ENCODE data around the gene INO80C.

INO80C gene

GRCh38 chr18:35517715-35518114, 20.0 kb upstream of the INO80C start:
- intact Hi-C loops (cut with micrococcal nuclease), result no loop called here
- no peak overlapping the region for H3K4me3 Mint-ChIP-seq
- peaks cover 14% of the 10 kb centered on the region for H3K4me1 Mint-ChIP-seq (ENCODE audit: low read depth)
- H3K9me3 Mint-ChIP-seq, result no peaks in the 10 kb centered on the region
- H3K27ac Mint-ChIP-seq, result no peak overlapping the region
- H3K36me3 Mint-ChIP-seq (ENCODE audit: low read depth), result no peaks in the 10 kb centered on the region
- H3K27me3 Mint-ChIP-seq, result no peaks in the 10 kb centered on the region

DNA sequence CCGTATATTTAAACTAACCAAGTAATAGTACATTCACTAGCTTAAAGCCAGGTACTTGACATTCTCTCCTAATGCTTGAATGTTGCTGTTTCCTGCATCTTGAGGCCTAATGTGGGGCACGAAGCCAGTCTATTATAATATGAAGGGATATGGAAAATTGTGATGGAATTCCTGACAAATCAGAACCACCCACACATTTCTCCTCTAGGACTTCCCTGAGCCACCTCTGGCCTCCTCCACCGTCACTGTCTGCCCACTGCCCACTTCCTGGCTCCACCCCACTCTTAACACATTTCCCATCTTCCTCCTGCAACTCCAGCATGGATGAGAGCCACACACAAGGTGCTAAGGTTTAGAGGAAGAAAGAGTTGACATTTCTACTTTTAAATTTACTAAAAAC, 19.0 kb upstream of the INO80C start:
- peaks cover 16% of the 10 kb centered on the region for H3K4me1 Mint-ChIP-seq (ENCODE audit: low read depth)
- no peak overlapping the region for H3K4me3 Mint-ChIP-seq
- H3K36me3 Mint-ChIP-seq (ENCODE audit: low read depth), result no peaks in the 10 kb centered on the region
- intact Hi-C loops (cut with micrococcal nuclease), result no loop called here
- no peak overlapping the region for H3K27ac Mint-ChIP-seq
- no peaks in the 10 kb centered on the region for H3K27me3 Mint-ChIP-seq
- no peaks in the 10 kb centered on the region for H3K9me3 Mint-ChIP-seq

DNA sequence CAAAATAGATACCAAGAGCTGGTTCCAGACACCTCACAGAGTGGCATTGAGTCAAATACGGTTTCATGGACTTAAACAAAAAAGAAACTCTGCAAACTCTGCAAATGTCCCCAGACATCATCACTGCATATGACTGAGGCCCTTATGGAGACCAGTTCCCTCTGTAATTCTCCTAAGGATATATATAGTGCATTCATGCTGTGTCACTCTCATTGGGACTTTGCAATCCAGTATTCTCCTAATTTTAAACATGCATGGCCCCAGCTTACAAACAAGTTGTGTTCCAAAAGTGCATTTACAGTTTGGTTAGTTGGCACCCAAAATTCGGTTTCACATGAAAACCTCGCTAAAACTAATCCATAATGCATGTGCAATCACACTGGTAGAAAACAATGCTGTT, 18.6 kb upstream of the INO80C start:
- peaks cover 20% of the 10 kb centered on the region for H3K4me1 Mint-ChIP-seq (ENCODE audit: low read depth)
- H3K27ac Mint-ChIP-seq, result no peak overlapping the region
- no peak overlapping the region for H3K4me3 Mint-ChIP-seq
- H3K36me3 Mint-ChIP-seq (ENCODE audit: low read depth), result no peaks in the 10 kb centered on the region
- H3K9me3 Mint-ChIP-seq, result no peaks in the 10 kb centered on the region
- intact Hi-C loops (cut with micrococcal nuclease), result no loop called here
- no peaks in the 10 kb centered on the region for H3K27me3 Mint-ChIP-seq

- Mint-ChIP-seq H3K36me3 (ENCODE audit: low read depth) (no peaks in the 10 kb centered on the region), H3K9me3 (no peaks in the 10 kb centered on the region), H3K27ac (no peak overlapping the region), H3K27me3 (no peaks in the 10 kb centered on the region), H3K4me3 (no peak overlapping the region), H3K4me1 (ENCODE audit: low read depth) (peaks cover 23% of the 10 kb centered on the region)
- intact Hi-C loops (cut with micrococcal nuclease), result no loop called here
These were observed 17.8 kb upstream of the INO80C start for GRCh38 chr18:35515460-35516130.

DNA sequence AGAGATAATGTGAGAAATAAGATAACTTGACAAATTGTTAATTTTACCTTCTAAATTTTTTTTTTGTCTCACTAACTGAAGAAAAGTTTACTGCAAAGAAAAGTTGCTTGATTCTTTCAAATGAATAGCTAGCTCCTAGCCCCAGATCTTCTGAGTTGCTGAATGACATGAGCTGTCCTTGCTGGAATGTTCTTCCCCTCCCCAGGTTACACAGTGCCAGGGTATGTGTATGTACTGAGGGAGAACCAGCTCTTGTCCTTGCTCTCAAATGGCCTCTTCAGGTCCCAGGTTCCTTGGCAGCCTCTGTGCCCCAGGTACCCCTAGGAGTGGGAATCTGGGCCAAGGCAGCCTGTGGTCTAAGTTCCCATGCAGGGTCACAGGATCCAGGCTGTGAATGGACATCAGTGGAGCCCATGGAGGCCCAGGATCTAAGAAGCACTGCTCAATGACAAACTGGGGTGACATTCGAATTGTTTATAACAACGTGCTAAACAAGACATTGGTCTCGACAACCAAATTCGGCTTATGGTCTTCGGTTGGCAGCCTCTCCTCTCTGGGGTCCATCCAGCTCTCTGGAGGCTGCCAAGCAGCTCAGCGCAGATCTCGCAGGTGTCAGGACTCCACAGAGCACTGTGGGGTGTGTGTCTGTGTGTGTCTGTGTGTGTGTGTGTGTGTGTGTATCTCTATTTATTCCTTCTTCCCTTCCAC, 17.1 kb upstream of the INO80C start:
- Mint-ChIP-seq H3K4me1 (ENCODE audit: low read depth) (peaks cover 23% of the 10 kb centered on the region), H3K27me3 (no peaks in the 10 kb centered on the region), H3K9me3 (no peaks in the 10 kb centered on the region), H3K27ac (no peak overlapping the region), H3K4me3 (no peak overlapping the region), H3K36me3 (ENCODE audit: low read depth) (no peaks in the 10 kb centered on the region)
- intact Hi-C loops (cut with micrococcal nuclease), result no loop called here

GRCh38 chr18:35514283-35514682, 16.5 kb upstream of the INO80C start:
- intact Hi-C loops (cut with micrococcal nuclease), result no loop called here
- H3K27ac Mint-ChIP-seq, result no peak overlapping the region
- H3K36me3 Mint-ChIP-seq (ENCODE audit: low read depth), result no peaks in the 10 kb centered on the region
- H3K27me3 Mint-ChIP-seq, result no peaks in the 10 kb centered on the region
- no peak overlapping the region for H3K4me3 Mint-ChIP-seq
- no peaks in the 10 kb centered on the region for H3K9me3 Mint-ChIP-seq
- peaks cover 19% of the 10 kb centered on the region for H3K4me1 Mint-ChIP-seq (ENCODE audit: low read depth)

DNA sequence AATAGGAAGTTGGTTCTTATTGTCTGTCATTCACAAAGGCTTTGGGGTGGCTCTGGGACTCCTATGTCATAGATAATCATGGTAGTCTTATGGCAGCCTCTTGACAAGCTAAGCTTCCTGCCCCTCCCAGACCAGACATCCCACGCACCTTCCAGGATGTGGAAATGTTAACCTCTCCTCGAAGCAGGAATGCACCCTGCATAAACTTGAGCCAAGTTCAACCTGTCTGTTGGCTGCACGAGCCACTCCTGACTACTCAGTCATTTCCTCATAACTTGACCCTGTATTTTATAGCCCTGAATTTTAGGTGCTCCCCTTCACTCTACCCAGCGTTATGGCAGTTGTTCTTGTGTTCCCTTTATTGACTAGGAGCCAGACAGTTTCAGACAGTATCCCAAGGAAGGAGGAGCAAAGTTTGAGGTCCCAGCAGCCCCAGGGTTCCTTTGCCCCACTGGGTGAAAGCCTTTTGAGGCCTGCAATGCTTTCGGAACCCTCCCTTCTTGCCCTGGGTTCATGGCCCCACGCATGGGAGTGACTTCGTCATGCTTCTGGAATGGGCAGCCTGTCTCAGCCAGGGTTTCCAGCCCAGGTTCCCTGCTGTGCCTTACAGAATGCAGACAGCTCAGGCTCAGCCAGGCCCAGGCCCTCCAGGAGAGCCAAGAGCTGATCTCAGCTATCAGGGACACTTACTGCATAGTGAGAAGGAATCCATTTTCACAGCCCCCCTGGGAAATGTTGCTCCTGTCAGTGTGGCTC, 15.6 kb upstream of the INO80C start:
- intact Hi-C loops (cut with micrococcal nuclease), result no loop called here

GRCh38 chr18:35512761-35513160, 15.0 kb upstream of the INO80C start:
- H3K4me3 Mint-ChIP-seq, result no peak overlapping the region
- no peaks in the 10 kb centered on the region for H3K9me3 Mint-ChIP-seq
- intact Hi-C loops (cut with micrococcal nuclease), result no loop called here
- H3K27ac Mint-ChIP-seq, result no peak overlapping the region
- H3K4me1 Mint-ChIP-seq (ENCODE audit: low read depth), result peaks cover 14% of the 10 kb centered on the region
- H3K27me3 Mint-ChIP-seq, result no peaks in the 10 kb centered on the region
- H3K36me3 Mint-ChIP-seq (ENCODE audit: low read depth), result no peaks in the 10 kb centered on the region

More for the DNA sequence above, 15.6 kb upstream of the INO80C start:
- no peaks in the 10 kb centered on the region for H3K9me3 Mint-ChIP-seq
- no peaks in the 10 kb centered on the region for H3K27me3 Mint-ChIP-seq
- H3K27ac Mint-ChIP-seq, result no peak overlapping the region
- no peak overlapping the region for H3K4me3 Mint-ChIP-seq
- H3K36me3 Mint-ChIP-seq (ENCODE audit: low read depth), result no peaks in the 10 kb centered on the region
- H3K4me1 Mint-ChIP-seq (ENCODE audit: low read depth), result peaks cover 14% of the 10 kb centered on the region

GRCh38 chr18:35511833-35512232, 14.1 kb upstream of the INO80C start:
- intact Hi-C loops (cut with micrococcal nuclease), result no loop called here
- Mint-ChIP-seq H3K9me3 (no peaks in the 10 kb centered on the region), H3K4me1 (ENCODE audit: low read depth) (peaks cover 11% of the 10 kb centered on the region), H3K27me3 (no peaks in the 10 kb centered on the region), H3K36me3 (ENCODE audit: low read depth) (no peaks in the 10 kb centered on the region), H3K27ac (no peak overlapping the region), H3K4me3 (no peak overlapping the region)

GRCh38 chr18:35511428-35511827, 13.7 kb upstream of the INO80C start:
- Mint-ChIP-seq H3K27ac (no peak overlapping the region), H3K4me1 (ENCODE audit: low read depth) (peaks cover 9% of the 10 kb centered on the region), H3K4me3 (no peak overlapping the region), H3K9me3 (no peaks in the 10 kb centered on the region), H3K36me3 (ENCODE audit: low read depth) (no peaks in the 10 kb centered on the region), H3K27me3 (no peaks in the 10 kb centered on the region)
- intact Hi-C loops (cut with micrococcal nuclease), result no loop called here

DNA sequence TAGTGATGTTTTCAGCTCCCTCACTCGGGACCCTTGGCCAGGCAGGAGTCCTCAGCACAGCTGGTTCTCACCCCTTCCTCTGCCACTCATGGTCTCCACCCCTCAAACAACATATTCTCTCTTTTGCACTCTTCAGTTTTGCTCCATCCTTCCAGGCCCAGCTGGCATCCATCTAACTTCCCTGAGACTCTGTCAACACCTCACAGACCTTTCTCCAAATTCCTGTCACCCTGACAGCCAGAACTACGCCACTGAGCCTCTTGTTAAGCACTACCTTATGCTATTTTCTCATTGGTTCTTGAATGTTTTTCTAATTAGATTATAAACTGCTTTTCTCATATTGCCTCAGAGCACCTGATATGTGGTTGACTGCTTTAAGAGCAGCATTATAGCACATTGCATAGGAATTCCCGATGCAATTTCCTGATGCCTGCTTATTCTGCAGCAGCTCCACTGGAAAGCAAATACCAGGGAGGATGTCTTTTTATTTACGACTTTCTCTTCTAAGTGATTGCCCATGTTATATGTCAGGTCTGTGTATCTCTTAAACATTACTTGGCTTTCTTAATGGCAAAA, 12.4 kb upstream of the INO80C start:
- no peaks in the 10 kb centered on the region for H3K36me3 Mint-ChIP-seq (ENCODE audit: low read depth)
- no peaks in the 10 kb centered on the region for H3K9me3 Mint-ChIP-seq
- H3K27ac Mint-ChIP-seq, result no peak overlapping the region
- peaks cover 9% of the 10 kb centered on the region for H3K4me1 Mint-ChIP-seq (ENCODE audit: low read depth)
- intact Hi-C loops (cut with micrococcal nuclease), result no loop called here
- no peak overlapping the region for H3K4me3 Mint-ChIP-seq
- peaks cover 2% of the 10 kb centered on the region for H3K27me3 Mint-ChIP-seq

- Mint-ChIP-seq H3K27ac (no peak overlapping the region), H3K9me3 (no peaks in the 10 kb centered on the region), H3K36me3 (ENCODE audit: low read depth) (no peaks in the 10 kb centered on the region), H3K27me3 (peaks cover 2% of the 10 kb centered on the region), H3K4me3 (no peak overlapping the region), H3K4me1 (ENCODE audit: low read depth) (peaks cover 9% of the 10 kb centered on the region)
- intact Hi-C loops (cut with micrococcal nuclease), result no loop called here
These were observed 11.1 kb upstream of the INO80C start for GRCh38 chr18:35508746-35509338.

DNA sequence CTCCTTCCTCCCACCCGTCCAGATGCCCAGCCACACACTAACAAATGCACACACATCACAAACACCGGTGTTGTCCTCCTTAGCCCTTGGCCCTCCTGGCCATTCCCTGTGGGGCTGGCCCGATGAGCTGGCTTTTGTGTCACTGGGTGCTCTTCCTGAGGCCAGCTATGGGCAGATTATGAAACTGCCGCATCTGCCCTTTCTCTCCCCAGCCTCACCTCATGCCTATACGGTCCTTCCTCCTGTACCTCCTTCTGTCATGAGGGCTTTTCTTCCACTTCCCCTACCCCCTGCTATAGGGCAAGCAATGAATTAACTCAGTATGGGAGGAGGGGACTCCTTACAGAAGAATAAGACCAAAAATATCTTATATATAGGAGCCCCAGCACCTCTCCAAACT, 10.3 kb upstream of the INO80C start:
- intact Hi-C loops (cut with micrococcal nuclease), result no loop called here
- Mint-ChIP-seq H3K4me1 (ENCODE audit: low read depth) (peaks cover 9% of the 10 kb centered on the region), H3K27ac (no peak overlapping the region), H3K27me3 (peaks cover 2% of the 10 kb centered on the region), H3K4me3 (no peak overlapping the region), H3K9me3 (no peaks in the 10 kb centered on the region), H3K36me3 (ENCODE audit: low read depth) (no peaks in the 10 kb centered on the region)

- H3K27me3 Mint-ChIP-seq, result peaks cover 2% of the 10 kb centered on the region
- H3K4me3 Mint-ChIP-seq, result no peak overlapping the region
- no peaks in the 10 kb centered on the region for H3K36me3 Mint-ChIP-seq (ENCODE audit: low read depth)
- no peaks in the 10 kb centered on the region for H3K9me3 Mint-ChIP-seq
- peaks cover 10% of the 10 kb centered on the region for H3K4me1 Mint-ChIP-seq (ENCODE audit: low read depth)
- intact Hi-C loops (cut with micrococcal nuclease), result no loop called here
- no peak overlapping the region for H3K27ac Mint-ChIP-seq
These were observed 9.9 kb upstream of the INO80C start for GRCh38 chr18:35507623-35508022.

All from dendritic cell treated with granulocyte-macrophage colony-stimulating factor and Interleukin-4, amounts not matched to agents 40 ng/mL and 50 ng/mL, for 4 days (primary cell).